Measurements from ENCODE around the gene KIAA0930.

The KIAA0930 gene

DNA sequence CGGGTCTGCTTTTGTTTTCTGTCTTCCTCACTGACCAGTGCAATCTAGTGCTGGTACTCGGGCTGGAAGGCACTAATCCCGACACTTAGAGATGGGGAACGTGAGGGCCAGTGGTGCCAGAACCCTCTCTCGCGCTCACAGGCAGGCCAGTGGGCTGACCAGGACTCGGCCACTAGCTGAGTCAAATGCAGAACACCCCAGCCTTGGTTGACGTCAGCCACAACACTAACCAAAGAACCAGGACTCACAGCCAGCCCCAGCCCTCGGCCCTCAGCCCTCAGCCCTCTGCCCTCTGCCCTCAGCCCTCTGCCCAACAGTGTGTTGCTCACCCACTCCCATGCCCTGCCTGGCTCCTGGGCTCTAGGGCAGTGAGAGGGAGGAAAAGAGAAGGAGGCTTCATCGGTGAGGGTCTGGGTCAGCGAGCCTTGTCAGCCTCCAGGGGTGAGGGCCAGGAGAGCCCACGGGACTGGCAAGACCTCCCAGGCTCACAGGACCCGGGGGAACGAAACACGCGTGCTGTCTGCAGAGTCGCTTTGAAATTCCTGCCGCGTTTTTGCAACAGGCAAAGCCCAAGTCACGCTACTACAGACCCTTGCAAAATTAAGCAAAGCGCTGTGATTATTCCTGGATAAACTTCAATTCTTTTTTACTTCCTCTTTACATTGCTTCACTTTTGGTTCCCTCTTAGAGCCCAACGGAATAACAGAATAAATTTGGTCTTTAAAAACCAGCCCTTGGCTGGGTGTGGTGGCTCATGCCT is 27.5 kb downstream of the KIAA0930 start:
- no peak for DNase-seq

DNA sequence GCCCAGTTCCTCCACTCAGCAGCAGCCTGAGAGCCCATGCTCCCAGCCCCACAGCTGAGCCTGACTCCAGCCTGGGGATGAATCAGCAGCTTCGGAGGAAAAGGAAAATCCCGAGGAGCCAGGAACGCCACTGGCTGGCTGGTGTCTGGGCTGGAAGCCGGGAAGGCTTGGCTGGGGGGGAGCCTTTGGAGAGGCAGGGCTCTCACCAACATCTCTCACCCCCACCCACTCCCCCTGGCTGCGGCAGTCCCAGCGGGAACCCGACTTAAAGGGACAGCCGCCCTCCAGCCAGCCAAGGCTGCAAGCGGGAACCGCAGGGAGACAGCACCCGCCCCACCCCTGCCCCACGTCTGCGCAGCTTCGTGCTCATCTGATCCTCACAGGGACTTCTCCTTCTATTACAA is 28.4 kb downstream of the KIAA0930 start:
- DNase-seq: no peak

DNA sequence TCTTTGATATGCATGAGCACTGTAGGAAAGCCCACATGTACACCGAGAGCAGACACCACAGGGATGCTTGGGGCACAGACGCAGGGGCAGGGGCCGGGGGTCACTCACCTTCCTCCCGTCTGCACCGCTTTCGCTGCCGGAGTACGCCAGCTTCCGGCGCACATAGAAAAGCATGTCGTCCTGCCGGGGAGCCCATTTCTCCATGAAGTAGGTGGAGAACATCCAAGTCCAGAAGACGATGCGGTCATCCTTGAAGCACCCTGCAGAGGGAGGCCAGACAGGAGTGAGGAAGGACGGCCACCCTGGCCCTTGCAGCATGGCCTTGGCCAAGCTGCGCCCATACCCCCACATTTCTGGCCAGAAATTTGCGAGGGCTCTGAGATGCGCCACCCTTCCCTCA is 28.8 kb downstream of the KIAA0930 start:
- no peak for DNase-seq

DNA sequence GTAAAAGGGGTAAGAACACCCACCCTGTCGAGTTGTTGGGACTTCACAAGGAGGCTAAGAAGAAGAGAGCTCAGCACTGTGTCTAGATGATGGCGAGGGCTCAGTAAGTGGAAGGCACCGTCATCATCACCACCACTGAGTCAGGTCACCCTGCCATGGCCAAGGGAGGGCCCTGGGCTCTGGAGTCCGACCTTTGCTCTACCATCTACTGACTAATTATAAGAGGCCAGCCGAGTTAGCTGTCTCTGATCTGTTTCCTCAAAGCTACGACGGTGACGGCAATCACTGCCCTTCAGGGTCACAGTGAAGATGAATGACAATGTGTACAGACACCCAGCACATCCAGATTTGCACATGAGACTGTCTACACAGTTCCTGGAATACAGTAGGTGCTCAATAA is 29.3 kb downstream of the KIAA0930 start:
- DNase-seq: no peak

DNA sequence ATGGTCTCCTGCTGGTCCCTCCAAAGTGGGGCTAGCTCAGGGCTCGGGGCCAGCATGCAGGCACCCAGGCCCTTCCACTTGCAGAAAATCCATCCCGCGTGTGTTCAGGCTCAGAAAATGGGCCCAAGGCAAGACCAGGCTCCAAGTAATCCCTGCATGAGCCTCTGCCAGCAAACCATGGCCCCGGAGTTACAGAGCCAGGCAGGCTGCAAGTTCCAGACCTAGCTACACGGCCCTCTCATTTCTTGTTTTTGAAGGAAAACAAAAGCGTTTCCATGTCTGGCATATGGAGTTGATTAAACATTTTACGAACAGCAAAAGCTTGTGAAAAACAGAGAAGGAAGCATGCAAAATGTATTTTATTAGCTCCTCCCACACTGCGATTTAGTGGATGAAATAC is 29.7 kb downstream of the KIAA0930 start:
- DNase-seq: no peak

DNA sequence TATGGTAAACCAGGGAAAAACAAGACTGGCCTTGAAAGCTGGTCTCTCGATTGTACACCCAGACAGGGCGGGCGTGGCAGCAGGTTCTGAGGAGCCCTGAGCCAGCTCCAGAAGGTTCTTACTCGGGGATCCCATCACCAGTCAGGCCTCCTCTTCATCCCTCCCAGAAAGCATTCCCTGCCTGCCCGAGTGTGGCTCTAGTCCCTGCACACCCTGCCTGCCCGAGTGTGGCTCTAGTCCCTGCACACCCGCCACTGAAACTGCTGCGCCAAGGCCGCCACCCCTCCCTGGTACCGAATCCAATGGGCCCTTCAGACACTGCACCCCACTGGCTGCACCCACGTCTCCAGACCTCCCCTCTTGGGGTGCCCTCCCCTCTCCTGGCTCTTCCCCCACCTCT is 30.1 kb downstream of the KIAA0930 start:
- DNase-seq: no peak

DNA sequence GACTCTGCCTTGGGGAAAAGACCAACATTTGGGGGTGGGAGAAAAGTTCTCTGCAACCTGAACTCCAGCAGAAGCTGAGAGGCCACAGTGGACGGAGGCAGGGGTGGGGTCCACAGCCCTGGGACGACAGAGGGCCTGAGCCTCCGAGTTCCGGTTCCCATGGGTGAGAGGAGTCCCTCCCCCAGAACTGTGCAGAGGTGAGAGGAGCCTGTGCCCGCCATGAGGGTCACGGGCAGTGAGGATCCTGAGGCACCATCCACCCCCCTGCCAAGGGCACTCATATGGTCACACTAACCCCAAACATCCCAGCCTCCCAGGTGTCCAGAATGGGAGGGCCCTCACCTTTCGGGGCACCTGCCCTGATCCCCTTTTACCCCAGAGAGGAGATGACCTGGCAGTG is 30.5 kb downstream of the KIAA0930 start:
- no peak for DNase-seq

DNA sequence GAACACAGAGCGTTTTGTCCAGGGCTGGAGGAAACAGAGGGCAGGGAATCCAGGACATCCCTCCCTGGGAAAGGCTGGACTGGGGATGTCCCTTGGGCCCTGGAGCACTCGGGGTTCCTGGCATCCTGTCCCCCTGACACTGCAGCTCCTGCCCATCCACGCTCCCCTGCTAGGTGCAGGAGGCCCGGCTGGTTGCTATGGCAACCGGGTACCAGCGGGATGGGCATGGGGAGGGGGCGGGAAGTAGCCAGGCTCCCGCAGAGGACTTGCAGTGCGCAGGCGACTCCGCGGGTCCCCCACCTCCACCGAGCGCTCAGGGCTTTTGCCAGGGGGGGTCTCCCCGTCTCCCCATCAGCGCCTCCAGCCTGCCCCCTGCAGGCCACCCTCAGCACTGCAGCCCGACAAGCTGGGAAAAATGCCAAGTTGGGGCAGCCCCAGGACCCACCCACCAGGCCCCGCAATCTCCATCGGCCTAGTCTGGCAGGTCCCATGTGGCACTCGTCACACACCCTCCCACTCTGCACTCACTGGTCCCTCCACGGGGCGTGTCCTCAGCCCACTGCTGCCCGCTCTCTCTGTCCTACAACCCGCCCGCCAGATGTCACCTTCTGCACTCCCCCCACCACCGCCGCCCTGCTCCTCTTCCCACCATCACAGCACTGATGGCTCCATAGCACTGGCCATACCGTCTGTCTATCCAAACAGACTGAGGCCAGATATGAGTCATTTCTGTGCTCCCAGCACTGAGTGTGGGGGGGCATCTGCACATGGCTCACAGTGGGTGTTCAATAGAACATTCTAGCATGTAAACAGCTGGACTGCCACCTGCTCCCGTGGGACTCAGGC is 31.5 kb downstream of the KIAA0930 start:
- no peak for DNase-seq

DNA sequence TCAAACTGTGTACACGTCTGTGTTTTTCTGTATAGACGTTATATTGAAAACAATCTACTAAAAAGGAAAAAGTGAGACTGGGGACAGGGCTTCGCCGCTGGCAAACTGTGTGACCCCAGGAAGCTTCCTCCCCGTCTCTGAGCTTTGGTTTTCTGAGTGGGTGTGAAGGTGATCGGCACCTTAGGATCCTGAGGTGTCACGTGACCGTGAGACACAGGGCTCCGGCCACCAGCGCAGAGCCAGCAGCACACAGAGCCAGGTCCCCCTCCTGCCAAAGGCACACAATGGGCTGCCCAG is 32.0 kb downstream of the KIAA0930 start:
- DNase-seq: no peak

DNA sequence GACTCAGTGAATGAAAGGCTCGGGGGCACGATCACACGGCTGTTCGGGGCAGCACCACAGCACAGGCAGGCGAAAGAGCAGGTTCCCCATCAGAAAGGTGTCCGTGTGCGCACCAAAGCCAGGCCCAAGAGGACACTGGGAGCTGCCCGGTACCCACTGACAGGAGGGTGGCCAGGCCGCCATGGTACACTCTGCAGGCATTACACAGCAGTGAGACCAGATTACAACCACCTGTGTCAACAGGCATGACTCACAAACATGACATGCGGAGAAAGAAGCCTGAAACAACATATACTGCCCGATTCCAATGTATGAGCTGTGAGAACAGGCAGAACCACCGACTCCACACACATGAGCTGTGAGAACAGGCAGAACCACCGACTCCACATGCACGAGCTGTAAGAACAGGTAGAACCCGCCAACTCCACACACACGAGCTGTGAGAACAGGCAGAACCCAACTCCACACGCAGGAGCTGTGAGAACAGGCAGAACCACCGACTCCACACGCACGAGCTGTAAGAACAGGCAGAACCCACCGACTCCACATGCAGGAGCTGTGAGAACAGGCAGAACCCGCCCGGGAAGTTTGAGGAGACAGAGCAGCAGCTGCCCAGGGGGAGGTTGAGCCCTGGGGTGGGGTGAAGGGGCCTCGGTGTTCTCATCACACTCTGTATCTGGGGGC is 32.6 kb downstream of the KIAA0930 start:
- no peak for DNase-seq

DNA sequence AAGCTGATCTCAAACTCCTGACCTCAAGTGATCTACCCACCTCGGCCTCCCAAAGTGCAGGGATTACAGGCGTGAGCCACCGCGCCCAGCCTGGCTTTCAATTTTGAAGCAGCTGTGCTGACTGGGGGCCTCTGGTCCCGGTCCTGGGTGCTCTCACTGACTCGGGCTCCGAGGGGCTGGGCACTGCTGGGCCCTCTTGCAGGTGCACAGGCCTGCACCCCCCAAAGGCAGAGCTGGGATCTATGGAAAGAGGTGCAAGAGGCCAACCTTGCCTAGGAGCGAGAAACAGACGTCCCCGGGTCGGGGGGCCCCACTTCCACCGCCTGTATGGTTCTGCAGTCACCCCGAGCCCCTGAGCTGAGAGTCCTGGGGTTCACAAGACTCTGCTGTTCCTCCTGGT is 33.2 kb downstream of the KIAA0930 start:
- no peak for DNase-seq

DNA sequence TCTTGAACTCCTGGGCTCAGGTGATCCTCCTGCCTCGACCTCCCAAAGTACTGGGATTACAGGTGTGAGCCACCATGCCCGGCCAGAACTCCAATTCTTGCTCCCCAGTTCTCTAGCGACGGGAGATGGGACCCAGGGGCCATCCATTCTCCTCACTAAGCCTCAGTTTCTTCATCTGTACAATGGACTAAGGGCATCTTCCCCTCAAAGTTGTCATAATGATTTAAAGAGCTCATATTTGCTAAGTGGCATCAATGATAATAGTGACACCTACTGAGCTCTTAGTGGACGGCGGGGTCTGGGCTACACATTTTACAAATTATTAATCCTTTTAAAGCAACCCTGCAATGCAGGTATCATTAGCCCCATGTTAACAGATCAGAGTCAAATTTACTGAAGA is 34.5 kb downstream of the KIAA0930 start:
- DNase-seq: no peak

DNA sequence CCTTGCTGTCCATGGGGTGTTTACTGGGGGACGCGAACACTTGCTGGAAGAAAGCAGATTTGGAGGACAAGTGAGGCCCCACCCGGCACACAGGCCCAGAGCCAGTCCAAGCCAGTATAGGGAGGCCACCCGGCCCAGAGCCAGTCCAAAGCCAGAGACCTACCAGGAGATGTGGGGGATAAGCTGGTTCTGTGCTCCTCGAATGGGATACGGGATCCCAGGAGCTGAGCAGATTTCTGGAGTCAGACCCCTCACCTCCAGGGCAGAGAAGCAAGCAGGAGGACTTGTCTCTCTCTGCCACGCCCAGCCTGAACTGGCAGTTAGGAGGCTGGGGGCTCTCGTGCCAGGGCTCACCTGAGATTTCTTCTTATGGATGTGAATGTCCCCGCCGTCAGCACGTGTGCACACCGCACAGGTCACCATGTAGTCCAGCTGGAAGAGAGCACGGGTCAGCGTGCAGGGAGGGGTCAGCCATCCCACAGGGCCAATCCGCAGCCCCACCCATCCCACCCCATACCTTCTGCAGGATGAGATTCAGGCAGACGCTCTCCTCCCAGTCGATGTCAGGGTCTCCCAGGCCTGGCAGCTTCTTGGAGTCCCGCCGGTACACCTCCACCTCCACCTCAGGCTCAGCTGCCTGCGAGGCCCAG is 35.3 kb downstream of the KIAA0930 start:
- DNase-seq: no peak

DNA sequence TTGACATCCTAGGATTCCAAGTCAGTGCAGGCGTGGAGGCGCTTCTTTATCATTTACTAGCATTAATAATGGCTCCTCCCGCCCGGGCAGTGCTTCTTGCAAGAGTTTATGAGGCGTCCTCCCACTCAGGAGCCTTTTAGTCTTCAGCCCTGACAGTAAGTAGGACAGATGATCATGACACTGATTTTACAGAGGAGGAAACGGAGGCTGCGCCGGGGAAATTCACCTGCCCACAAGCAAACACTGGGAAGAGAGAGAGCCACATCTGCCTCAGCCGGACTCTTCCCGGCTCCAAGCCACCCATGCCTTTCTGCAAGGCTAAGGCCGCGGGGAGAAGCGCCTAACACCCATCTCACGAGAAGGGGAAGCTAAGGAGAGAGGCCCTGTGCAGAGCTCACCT is 35.9 kb downstream of the KIAA0930 start:
- DNase-seq: no peak

DNA sequence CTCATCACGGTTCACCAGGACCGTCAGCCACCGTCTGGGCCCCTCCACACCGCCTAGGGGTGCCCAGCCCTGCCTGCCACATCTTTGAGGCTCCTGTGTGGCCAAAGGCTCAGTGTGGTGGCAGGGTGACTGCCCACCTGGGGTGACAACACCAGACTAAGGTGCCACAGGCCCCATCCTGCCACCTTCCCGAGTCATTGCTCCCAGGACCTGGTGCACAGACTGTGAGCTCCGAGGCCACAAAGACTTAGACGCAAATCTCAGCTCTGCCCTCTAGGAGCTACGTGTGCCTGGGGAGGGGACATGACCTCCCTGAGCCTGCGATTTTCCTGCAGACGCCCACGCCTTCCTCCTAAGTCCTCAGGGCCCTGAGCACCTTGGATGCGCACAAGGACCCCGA is 36.5 kb downstream of the KIAA0930 start:
- no peak for DNase-seq

DNA sequence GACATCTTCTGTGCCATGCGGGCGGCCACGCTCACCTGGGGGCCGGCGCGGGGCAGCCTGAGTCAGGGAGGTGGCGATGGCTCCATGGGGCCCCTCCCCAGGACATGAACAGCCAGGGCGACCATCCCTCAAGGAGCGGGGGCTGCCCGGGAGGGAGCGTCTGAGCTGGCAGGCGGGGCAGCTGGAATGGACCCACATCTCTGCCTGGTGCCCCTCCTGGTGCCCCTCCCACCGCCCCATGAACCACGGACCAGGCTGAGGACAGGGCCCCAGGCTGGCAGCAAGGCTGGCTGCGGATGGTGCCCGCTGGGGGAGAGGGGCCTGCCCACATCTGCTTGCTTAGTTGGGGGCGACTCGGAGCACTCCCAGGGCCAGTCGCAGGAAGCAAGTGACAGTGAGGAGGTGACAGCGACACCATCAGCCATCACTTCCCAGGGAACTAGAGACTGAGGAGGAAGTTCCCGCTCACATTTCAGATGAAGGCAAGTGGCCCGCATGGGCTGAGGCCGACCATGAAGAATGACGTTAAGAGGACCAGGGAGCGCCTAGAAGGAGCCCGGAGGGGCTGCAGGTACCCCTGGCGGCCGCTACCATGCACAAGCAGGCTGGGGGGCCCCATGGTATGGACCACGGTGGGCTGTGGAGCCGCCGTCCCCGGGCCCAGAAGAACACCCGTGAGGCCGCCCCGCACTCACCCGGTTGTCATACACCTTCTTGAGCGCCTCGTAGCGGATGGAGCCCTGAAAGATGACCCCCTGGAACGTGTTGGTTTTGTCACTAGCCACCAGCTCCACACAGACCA is 37.3 kb downstream of the KIAA0930 start:
- no peak for DNase-seq

DNA sequence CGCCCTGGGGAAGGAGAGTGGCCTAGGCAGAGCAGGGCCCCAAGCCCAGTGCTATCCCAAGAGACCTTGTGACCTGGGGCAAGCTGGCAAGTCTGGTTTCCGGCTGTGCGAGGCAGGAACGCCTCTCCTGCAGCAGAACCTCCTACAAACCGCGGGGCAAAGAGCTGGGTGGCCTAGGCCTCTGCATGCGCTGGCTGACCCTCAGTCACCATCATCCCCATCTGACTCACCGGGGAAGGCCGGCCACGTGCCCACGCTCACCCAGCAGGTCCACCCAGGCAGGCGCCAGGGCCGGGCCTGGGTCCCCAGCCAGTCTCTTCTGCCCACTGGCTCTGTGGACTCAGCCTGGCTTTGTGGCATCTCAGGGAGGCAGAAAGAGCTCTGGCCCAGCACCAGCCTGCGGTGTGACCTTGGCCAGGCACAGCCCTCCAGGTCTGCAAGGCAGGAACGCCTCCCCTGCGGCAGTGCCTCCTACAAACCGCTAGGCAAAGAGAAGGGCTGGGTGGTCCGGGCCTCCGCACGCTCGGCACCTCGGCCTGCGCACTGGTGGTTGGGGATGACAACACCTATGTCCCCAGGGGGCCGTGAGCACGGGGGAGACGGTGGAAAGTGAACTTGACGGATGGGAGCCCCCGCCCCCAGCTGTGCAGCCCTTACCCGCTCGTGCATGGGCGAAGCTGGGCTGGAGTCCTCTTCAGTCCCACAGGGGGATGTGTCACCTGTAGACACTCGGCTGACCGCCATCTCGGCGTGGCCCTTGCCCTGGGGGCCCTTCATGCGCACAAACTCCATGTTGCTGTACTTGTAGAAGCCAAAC is 38.2 kb downstream of the KIAA0930 start:
- no peak for DNase-seq

DNA sequence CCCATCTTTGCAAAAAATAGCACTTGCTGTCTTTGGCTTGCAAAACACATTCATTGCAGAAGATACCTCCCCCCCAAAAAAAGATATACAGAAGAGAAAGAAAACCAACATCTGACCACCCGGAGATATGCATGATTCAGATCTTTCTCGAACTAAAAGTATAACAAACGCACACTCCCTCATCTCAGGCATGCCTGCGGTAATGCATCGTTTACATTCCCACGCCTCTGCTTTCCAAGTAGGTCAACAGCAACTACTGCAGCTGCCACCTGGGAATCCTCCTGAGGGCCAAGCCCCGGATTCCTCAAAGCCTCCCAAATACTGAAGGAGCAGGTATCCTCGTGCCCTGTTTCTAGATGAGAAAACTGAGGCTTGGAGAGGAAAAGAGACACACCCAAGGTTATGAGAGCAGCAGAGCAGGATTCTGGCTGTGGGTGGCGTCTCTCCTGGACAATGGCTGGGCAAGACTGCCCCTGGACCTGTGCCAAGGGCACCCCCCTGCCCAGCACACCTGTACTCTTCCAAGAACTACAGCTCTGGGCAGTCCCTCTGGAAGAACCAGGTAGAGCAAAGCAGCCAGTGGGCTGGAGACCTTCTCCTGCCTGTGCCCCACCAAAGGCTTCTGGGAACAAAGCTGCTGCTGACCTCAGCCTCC is 38.9 kb downstream of the KIAA0930 start:
- no peak for DNase-seq

DNA sequence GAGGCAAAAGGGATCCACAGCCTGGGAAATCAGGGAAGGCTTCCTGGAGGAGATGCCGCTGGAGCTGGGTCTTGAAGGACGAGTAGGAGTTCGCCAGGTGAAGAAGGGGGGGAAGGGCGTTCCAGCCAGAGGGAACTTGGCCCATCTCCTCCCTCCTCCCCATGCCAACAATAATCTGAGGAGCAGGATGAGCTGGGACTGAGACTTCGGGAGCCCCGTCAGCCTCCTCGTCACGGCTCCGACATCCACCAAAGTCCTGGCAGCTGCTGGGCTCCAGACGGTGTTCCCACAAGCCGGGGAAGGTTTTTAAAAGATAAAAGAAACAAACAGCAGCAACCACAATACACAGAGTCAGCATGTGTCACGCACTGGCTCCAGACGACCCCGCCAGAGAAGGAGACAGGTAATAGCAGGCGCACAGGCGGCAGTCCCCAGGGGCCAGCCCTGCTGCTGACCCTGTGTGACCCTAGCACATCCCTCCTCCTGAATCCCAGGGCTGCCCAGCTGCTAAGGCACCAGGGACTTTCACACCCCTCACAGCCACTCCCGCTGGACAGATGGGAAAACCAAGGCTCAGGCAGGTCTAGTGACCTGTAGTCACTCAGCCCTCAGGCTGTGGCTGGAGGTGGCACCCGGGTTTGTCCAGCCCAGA is 39.7 kb downstream of the KIAA0930 start:
- no peak for DNase-seq

DNA sequence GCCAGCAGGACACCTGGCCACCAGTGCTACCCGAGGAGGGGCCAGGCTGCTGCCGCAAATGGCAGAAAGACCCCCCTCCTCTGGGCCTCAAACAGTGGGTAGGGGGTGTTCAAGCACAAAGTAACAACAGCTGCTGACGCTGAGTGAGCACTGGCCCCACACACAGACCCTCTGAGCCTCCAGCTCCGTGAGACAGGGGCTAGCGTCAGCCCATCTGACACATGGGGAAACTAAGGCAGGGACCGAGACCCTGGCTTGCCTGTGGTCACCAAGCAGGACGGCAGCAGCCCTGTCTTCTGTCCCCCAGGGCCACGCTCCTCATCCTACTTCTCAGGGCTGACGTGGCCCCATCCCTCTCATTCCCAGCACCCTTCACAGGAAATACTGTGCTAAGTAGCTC is 40.5 kb downstream of the KIAA0930 start:
- no peak for DNase-seq

DNA sequence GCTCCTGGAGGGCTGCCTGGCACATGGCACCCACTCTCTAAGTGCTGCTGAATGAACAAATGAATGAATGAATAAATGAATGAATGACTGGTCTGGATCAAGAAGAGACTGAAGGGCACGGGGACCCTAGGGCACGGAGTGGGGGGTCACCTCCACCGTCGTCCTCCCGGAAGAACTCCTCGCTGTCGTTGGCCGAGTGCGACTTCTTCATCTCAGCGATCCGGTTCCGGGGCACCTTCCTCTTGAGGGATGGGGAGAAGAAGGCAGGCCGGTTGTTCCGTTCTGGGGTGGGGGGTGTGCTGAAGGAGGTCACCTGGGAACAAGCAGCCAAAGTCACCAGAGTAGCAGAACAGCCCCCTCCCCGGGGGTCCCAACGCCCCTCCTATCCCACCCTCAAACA is 41.0 kb downstream of the KIAA0930 start:
- no peak for DNase-seq
